ENCODE results near the gene ANKMY2. TPM values are rescaled to one million over a fixed set of nuclear protein-coding genes. Genes with fewer than 3 reads are reported as not detected.

ANKMY2 gene
- total RNA-seq, 4 donors from 2014 or later: 7.9 to 16.2 (median 8.6) TPM

DNA sequence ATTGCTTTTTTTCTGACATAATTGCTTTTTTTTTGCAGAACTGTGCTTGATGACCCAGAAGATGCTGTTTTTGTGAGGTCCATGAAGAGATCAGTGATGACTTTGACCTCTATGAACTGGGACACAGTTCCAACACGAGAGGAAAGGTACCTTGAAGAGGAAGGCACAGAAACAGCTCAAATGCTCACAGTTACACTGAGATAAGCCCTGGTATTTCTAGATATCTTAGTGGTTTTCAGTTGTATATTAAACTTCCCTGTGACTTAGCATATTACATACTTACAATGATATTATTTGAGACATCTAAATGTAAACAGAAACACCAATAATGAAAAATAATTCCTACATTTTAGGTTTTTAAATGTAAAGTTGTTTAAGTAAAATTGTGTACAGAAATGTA, 64.3 kb downstream of the ANKMY2 start:
- intact Hi-C loops (cut with DNase I; ENCODE audit: low total_unique reads) (no loop called here), in situ Hi-C loops (cut with MboI; ENCODE audit: low sequenced_read_pairs in 4 of 4) (loop anchor here in 1 of 4 donors (25.0 kb wide), 1 partner anchor 331 kb away; no protein-coding TSS in a partner anchor)
- no peak overlapping the region for H3K27ac ChIP-seq
- H3K27me3 ChIP-seq: no peaks in the 10 kb centered on the region
- TF ChIP-seq, protein P1, sequence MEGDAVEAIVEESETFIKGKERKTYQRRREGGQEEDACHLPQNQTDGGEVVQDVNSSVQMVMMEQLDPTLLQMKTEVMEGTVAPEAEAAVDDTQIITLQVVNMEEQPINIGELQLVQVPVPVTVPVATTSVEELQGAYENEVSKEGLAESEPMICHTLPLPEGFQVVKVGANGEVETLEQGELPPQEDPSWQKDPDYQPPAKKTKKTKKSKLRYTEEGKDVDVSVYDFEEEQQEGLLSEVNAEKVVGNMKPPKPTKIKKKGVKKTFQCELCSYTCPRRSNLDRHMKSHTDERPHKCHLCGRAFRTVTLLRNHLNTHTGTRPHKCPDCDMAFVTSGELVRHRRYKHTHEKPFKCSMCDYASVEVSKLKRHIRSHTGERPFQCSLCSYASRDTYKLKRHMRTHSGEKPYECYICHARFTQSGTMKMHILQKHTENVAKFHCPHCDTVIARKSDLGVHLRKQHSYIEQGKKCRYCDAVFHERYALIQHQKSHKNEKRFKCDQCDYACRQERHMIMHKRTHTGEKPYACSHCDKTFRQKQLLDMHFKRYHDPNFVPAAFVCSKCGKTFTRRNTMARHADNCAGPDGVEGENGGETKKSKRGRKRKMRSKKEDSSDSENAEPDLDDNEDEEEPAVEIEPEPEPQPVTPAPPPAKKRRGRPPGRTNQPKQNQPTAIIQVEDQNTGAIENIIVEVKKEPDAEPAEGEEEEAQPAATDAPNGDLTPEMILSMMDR (IDR thresholded peaks at IDR 0.05 in 4 of 5, conservative IDR thresholded peaks at IDR 0.05 in 1 of 5): no peak
- TF ChIP-seq POLR2A (IDR thresholded peaks at IDR 0.05): no peak
- H3K4me1 ChIP-seq: no peaks in the 10 kb centered on the region
- H3K4me3 ChIP-seq: no peak overlapping the region
- ATAC-seq (no peak), DNase-seq (no peak)
- H3K36me3 ChIP-seq: no peaks in the 10 kb centered on the region
- H3K9me3 ChIP-seq: no peaks in the 10 kb centered on the region

DNA sequence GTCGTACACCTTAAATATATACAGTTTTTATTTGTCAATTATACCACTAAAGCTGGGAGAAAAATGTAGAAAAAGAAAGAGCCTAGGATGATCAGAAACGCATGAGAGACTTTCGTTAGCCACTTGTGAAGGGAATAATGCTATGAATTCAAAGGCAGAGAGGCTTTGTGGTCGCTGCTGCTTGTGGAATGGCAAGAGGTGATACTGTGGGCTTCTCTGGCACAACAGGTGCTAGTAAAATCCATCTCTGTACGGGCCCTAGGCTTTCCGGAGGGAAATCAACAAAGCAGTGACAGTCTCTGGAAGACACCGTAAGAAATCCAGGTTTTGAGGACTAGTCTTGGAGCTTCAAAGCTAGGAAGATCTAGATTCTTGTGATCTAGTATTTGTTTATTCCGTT, 66.3 kb downstream of the ANKMY2 start:
- Histone ChIP-seq H3K36me3 (no peaks in the 10 kb centered on the region), H3K4me1 (no peaks in the 10 kb centered on the region), H3K27me3 (no peaks in the 10 kb centered on the region), H3K9me3 (no peaks in the 10 kb centered on the region), H3K4me3 (no peak overlapping the region), H3K27ac (no peak overlapping the region)
- in situ Hi-C loops (cut with MboI; ENCODE audit: low sequenced_read_pairs in 4 of 4) (loop anchor here in 1 of 4 donors (25.0 kb wide), 1 partner anchor 333 kb away; no protein-coding TSS in a partner anchor), intact Hi-C loops (cut with DNase I; ENCODE audit: low total_unique reads) (no loop called here)
- DNase-seq: no peak
- no peak for ATAC-seq
- TF ChIP-seq, protein P1 (IDR thresholded peaks at IDR 0.05 in 4 of 5, conservative IDR thresholded peaks at IDR 0.05 in 1 of 5): no peak
- TF ChIP-seq POLR2A (IDR thresholded peaks at IDR 0.05): no peak

DNA sequence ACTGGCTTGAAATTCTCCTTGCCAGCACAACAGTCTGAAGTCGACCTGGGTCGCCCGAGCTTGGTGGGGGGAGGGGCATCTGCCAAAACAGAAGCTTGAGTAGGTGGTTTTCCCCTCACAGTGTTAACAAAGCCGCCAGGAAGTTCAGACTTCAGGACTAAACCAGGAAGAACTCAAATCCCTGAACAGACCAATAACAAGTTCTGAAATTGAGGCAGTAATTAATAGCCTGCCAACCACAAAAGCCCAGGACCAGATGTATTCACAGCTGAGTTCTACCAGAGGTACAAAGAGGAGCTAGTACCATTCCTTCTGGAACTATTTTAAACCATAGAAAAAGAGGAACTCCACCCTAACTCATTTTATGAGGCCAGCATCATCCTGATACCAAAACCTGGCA, 73.6 kb downstream of the ANKMY2 start:
- Histone ChIP-seq H3K4me3 (no peak overlapping the region), H3K36me3 (no peaks in the 10 kb centered on the region), H3K27ac (no peak overlapping the region), H3K4me1 (no peaks in the 10 kb centered on the region), H3K27me3 (no peaks in the 10 kb centered on the region), H3K9me3 (no peaks in the 10 kb centered on the region)
- TF ChIP-seq POLR2A (IDR thresholded peaks at IDR 0.05): no peak
- TF ChIP-seq, protein P1 (IDR thresholded peaks at IDR 0.05 in 4 of 5, conservative IDR thresholded peaks at IDR 0.05 in 1 of 5): no peak
- intact Hi-C loops (cut with DNase I; ENCODE audit: low total_unique reads) (no loop called here), in situ Hi-C loops (cut with MboI; ENCODE audit: low sequenced_read_pairs in 4 of 4) (loop anchor here in 2 of 4 donors (25.0 kb wide), 2 partner anchors 110 to 1260 kb away; partner anchors contain the start of gene SOSTDC1 (in 1 of the 2))
- ATAC-seq (no peak), DNase-seq (no peak)

DNA sequence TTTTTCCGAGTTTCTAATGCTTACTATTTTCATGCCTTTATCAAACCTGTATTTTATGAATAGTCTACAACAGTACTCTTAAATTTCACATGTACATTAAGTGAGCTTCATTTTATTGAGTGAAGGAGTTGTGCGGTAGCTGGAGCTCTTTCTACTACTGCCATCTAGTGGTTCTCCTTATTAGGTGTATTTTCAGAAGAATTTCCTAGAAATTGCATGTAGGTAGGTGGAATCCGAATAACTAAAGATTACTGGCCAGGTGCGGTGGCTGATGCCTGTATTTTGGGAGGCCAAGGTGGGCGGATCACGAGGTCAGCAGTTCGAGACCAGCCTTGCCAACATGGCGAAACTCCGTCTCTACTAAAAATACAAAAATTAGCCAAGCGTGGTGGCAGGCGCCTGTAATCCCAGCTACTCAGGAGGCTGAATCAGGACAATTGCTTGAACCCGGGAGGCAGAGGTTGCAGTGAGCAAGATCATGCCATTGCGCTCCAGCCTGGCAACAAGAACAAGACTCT, 80.6 kb downstream of the ANKMY2 start:
- Histone ChIP-seq H3K27me3 (no peaks in the 10 kb centered on the region), H3K27ac (no peak overlapping the region), H3K4me1 (no peaks in the 10 kb centered on the region), H3K36me3 (no peaks in the 10 kb centered on the region), H3K4me3 (no peak overlapping the region), H3K9me3 (no peaks in the 10 kb centered on the region)
- in situ Hi-C loops (cut with MboI; ENCODE audit: low sequenced_read_pairs in 4 of 4): loop anchor here (5.0 to 25.0 kb wide), 5 partner anchors 103 to 1253 kb away; partner anchors contain the start of gene SOSTDC1 (in 1 of the 4)
- intact Hi-C loops (cut with DNase I; ENCODE audit: low total_unique reads): loop anchor here (2.0 kb wide), 1 partner anchor 486 kb away; no protein-coding TSS in a partner anchor
- TF ChIP-seq, protein P1 (IDR thresholded peaks at IDR 0.05 in 4 of 5, conservative IDR thresholded peaks at IDR 0.05 in 1 of 5): peak in 4 of 5 experiments; percentile 41 to 75 (median 67)
- TF ChIP-seq POLR2A (IDR thresholded peaks at IDR 0.05): no peak
- no peak for DNase-seq
- peak in 1 of 2 donors; percentile 44 for ATAC-seq
